Muscle of back (tissue), 13 donors: Measurements from ENCODE around the gene TBK1. TPM values are rescaled to one million over a fixed set of nuclear protein-coding genes. Genes with fewer than 3 reads are reported as not detected.

Experiments
- DNase-seq, 3 donors: peaks; one replicate each; pipeline versions ENCODE4 v3.0.0 to v3.0.0-alpha.2; 2013
- long read RNA-seq, 9 donors: transcript quantifications; one replicate each; lab custom pipeline, GENCODE V29; 2026
- polyA plus RNA-seq, 10 donors: library from polyadenylated mRNA; unstranded; fragments of 120-200 nt; gene quantifications; one replicate each; pipeline ENCODE4 v1.2.1, GENCODE V29; 2013; ENCODE audit not compliant: insufficient read length in 10 of 10

TBK1 gene
- 10 to 100 TPM; 11.6 to 21.8 (median 16.4) TPM for polyA plus RNA-seq
- long read RNA-seq, donor 1, result 0 reads
- long read RNA-seq, donor 2, partial matches to known transcripts, result 0 of 2 reads
- long read RNA-seq, donor 2, other reads (novel, unspliced or antisense), result 0 of 2 reads
- long read RNA-seq, donor 3, result 0 reads
- long read RNA-seq, donor 4, result 0 reads
- long read RNA-seq, donor 5, transcript TBK1-201 (21 exons, 3,256 nt), result major isoform, 7 of 7 reads
- long read RNA-seq, donor 5, partial matches to known transcripts, result 0 of 7 reads
- long read RNA-seq, donor 5, other reads (novel, unspliced or antisense), result 0 of 7 reads
- long read RNA-seq, donor 6, partial matches to known transcripts, result 0 of 2 reads
- long read RNA-seq, donor 6, other reads (novel, unspliced or antisense), result 0 of 2 reads
- long read RNA-seq, donor 7, partial matches to known transcripts, result 0 of 2 reads
- long read RNA-seq, donor 7, other reads (novel, unspliced or antisense), result 0 of 2 reads
- long read RNA-seq, donor 8, result 0 reads
- long read RNA-seq, donor 9, result 0 reads

GRCh38 chr12:64451687-64452558, at the start of gene TBK1:
Gene TBK1 (plus strand): TSS chr12:64452120. CDS start chr12:64455871, 3,751 bp downstream.
- peak; percentile 85 to 95 (median 93) for DNase-seq

- DNase-seq, result no peak
These were observed 49.7 kb upstream of the TBK1 start for GRCh38 chr12:64402181-64402580.

GRCh38 chr12:64403707-64404469, 48.0 kb upstream of the TBK1 start, which contains the start of gene XPOT:
Gene XPOT (plus strand): TSS chr12:64404392. CDS start chr12:64410036, 5,644 bp downstream.
- DNase-seq, result peak; percentile 98 to 99 (median 99)

- peak; percentile 68 to 92 (median 86) for DNase-seq
These were observed 47.3 kb upstream of the TBK1 start for GRCh38 chr12:64404470-64405256.

GRCh38 chr12:64407342-64408223, 44.3 kb upstream of the TBK1 start:
- no peak for DNase-seq

- DNase-seq, result no peak
These were observed 40.5 kb upstream of the TBK1 start for GRCh38 chr12:64411427-64411826.

- DNase-seq, result no peak
These were observed 39.5 kb upstream of the TBK1 start for GRCh38 chr12:64412459-64412858.

GRCh38 chr12:64413884-64414283, 38.0 kb upstream of the TBK1 start:
- DNase-seq, result no peak

GRCh38 chr12:64418209-64418608, 33.7 kb upstream of the TBK1 start:
- no peak for DNase-seq

- no peak for DNase-seq
These were observed 32.2 kb upstream of the TBK1 start for GRCh38 chr12:64419696-64420095.

- DNase-seq, result no peak
These were observed 23.9 kb upstream of the TBK1 start for GRCh38 chr12:64427988-64428387.

GRCh38 chr12:64428956-64429355, 23.0 kb upstream of the TBK1 start:
- no peak for DNase-seq

GRCh38 chr12:64430886-64431285, 21.0 kb upstream of the TBK1 start:
- no peak for DNase-seq

GRCh38 chr12:64431791-64432190, 20.1 kb upstream of the TBK1 start:
- no peak for DNase-seq

- DNase-seq, result no peak
These were observed 18.0 kb upstream of the TBK1 start for GRCh38 chr12:64433915-64434314.

GRCh38 chr12:64440100-64440499, 11.8 kb upstream of the TBK1 start:
- DNase-seq, result no peak

GRCh38 chr12:64445490-64445889, 6.4 kb upstream of the TBK1 start:
- DNase-seq, result no peak

GRCh38 chr12:64446295-64446694, 5.6 kb upstream of the TBK1 start:
- DNase-seq, result no peak

- DNase-seq, result no peak
These were observed 1.8 kb upstream of the TBK1 start for GRCh38 chr12:64450057-64450640.
